Testis (tissue), 2 donors: ENCODE data around the gene DZIP1L.

ENCODE experiments used
- POLR2A ChIP-seq: fragments of 450-650 bp; IDR thresholded peaks from one replicate; pipeline ENCODE4 v1.6.1; 2017; ENCODE audit warnings: antibody characterized with exemption, mild to moderate bottlenecking, moderate library complexity
- TF ChIP-seq, protein P1 (sequence below), 3 experiments: fragments of 450-650 bp in 2 of 3; fragments of 200-600 bp in 1 of 3; sonication (generic) in 1 of 3; IDR thresholded peaks; one replicate each; pipeline ENCODE4 v1.5.1; 2016 to 2019; ENCODE audit warnings: antibody characterized with exemption in 3 of 3, mild to moderate bottlenecking in 2 of 3, moderate library complexity in 1 of 3

DNA sequence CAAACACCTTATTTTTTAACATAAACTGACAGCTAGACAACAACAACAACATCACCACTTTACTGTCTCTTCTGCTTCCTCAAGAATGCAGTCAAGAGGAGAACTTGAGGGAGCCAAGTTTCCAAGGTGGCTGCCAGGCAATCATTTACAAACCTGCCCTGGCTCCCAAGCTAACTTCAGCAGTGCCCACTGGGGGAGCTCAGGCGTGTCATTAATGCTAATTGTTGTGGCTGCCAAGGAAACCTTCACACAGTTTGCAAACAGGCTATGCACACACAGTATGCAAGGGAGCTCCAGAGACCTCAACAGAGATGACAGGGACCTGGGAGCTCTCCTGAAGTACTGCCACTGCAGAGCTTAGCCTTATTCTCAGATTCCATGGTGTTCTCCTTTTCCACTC is 2.1 kb downstream of the DZIP1L start:
- TF ChIP-seq, protein P1, sequence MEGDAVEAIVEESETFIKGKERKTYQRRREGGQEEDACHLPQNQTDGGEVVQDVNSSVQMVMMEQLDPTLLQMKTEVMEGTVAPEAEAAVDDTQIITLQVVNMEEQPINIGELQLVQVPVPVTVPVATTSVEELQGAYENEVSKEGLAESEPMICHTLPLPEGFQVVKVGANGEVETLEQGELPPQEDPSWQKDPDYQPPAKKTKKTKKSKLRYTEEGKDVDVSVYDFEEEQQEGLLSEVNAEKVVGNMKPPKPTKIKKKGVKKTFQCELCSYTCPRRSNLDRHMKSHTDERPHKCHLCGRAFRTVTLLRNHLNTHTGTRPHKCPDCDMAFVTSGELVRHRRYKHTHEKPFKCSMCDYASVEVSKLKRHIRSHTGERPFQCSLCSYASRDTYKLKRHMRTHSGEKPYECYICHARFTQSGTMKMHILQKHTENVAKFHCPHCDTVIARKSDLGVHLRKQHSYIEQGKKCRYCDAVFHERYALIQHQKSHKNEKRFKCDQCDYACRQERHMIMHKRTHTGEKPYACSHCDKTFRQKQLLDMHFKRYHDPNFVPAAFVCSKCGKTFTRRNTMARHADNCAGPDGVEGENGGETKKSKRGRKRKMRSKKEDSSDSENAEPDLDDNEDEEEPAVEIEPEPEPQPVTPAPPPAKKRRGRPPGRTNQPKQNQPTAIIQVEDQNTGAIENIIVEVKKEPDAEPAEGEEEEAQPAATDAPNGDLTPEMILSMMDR (IDR thresholded peaks at IDR 0.05) = no peak
- TF ChIP-seq POLR2A = no peak
